GM12892 (cell line): ENCODE measurements around the gene CXCL3.

ENCODE experiments used
- POLR2A ChIP-seq: IDR thresholded peaks from 2 replicates; pipeline ENCODE4 v1.6.1; 2011; ENCODE audit warnings: low read depth, low read length, control low read depth
- POLR2AphosphoS5 ChIP-seq: IDR thresholded peaks from 2 replicates; pipeline ENCODE4 v1.6.1; 2011; ENCODE audit warnings: low read depth, low read length, control low read depth
- TAF1 ChIP-seq: IDR thresholded peaks from 2 replicates; pipeline ENCODE4 v1.6.1; 2011; ENCODE audit warnings: low read depth, mild to moderate bottlenecking, control low read depth, low read length, borderline replicate concordance

GRCh38 chr4:74000301-74000700 lies 38.2 kb downstream of the CXCL3 start:
- TF ChIP-seq POLR2A: no peak
- TF ChIP-seq POLR2AphosphoS5: no peak
- TF ChIP-seq TAF1: no peak
